BE2C (cell line): ENCODE data around the gene TNKS1BP1. TPM values are rescaled to one million over a fixed set of nuclear protein-coding genes. Genes with fewer than 3 reads are reported as not detected.

ENCODE experiments used
- DNase-seq: peaks from one replicate; pipeline ENCODE4 v3.0.0-alpha.2; 2020
- H3K27me3 ChIP-seq: fragments of 250-450 bp; sonication (Bioruptor Pico); 2 replicates; pipeline ENCODE4 v1.5.1; 2020; ENCODE audit warnings: mild to moderate bottlenecking
- H3K36me3 ChIP-seq: fragments of 250-450 bp; sonication (Bioruptor Pico); 2 replicates; pipeline ENCODE4 v1.5.1; 2020; ENCODE audit warnings: mild to moderate bottlenecking
- H3K4me1 ChIP-seq: fragments of 250-450 bp; sonication (Bioruptor Pico); 2 replicates; pipeline ENCODE4 v1.5.1; 2020
- H3K4me3 ChIP-seq: 2 replicates; pipeline ENCODE4 v1.5.1; 2011; ENCODE audit warnings: low read depth, low read length
- H3K9me3 ChIP-seq: fragments of 250-450 bp; sonication (Bioruptor Pico); 2 replicates; pipeline ENCODE4 v1.5.1; 2020
- polyA plus RNA-seq: library from polyadenylated mRNA; unstranded; fragments of >200 nt; gene quantifications from one replicate; pipeline ENCODE4 v1.2.1, GENCODE V29; 2012; ENCODE audit warnings: low read depth, missing spikeins; ENCODE audit not compliant: insufficient read length, insufficient read depth
- TF ChIP-seq, protein P1 (sequence below): IDR thresholded peaks from 2 replicates; pipeline ENCODE4 v1.5.1; 2012; ENCODE audit warnings: mild to moderate bottlenecking, low read depth, low read length

Gene TNKS1BP1, protein sequence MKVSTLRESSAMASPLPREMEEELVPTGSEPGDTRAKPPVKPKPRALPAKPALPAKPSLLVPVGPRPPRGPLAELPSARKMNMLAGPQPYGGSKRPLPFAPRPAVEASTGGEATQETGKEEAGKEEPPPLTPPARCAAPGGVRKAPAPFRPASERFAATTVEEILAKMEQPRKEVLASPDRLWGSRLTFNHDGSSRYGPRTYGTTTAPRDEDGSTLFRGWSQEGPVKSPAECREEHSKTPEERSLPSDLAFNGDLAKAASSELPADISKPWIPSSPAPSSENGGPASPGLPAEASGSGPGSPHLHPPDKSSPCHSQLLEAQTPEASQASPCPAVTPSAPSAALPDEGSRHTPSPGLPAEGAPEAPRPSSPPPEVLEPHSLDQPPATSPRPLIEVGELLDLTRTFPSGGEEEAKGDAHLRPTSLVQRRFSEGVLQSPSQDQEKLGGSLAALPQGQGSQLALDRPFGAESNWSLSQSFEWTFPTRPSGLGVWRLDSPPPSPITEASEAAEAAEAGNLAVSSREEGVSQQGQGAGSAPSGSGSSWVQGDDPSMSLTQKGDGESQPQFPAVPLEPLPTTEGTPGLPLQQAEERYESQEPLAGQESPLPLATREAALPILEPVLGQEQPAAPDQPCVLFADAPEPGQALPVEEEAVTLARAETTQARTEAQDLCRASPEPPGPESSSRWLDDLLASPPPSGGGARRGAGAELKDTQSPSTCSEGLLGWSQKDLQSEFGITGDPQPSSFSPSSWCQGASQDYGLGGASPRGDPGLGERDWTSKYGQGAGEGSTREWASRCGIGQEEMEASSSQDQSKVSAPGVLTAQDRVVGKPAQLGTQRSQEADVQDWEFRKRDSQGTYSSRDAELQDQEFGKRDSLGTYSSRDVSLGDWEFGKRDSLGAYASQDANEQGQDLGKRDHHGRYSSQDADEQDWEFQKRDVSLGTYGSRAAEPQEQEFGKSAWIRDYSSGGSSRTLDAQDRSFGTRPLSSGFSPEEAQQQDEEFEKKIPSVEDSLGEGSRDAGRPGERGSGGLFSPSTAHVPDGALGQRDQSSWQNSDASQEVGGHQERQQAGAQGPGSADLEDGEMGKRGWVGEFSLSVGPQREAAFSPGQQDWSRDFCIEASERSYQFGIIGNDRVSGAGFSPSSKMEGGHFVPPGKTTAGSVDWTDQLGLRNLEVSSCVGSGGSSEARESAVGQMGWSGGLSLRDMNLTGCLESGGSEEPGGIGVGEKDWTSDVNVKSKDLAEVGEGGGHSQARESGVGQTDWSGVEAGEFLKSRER (N-terminal part only)
- 85.1 TPM for polyA plus RNA-seq

DNA sequence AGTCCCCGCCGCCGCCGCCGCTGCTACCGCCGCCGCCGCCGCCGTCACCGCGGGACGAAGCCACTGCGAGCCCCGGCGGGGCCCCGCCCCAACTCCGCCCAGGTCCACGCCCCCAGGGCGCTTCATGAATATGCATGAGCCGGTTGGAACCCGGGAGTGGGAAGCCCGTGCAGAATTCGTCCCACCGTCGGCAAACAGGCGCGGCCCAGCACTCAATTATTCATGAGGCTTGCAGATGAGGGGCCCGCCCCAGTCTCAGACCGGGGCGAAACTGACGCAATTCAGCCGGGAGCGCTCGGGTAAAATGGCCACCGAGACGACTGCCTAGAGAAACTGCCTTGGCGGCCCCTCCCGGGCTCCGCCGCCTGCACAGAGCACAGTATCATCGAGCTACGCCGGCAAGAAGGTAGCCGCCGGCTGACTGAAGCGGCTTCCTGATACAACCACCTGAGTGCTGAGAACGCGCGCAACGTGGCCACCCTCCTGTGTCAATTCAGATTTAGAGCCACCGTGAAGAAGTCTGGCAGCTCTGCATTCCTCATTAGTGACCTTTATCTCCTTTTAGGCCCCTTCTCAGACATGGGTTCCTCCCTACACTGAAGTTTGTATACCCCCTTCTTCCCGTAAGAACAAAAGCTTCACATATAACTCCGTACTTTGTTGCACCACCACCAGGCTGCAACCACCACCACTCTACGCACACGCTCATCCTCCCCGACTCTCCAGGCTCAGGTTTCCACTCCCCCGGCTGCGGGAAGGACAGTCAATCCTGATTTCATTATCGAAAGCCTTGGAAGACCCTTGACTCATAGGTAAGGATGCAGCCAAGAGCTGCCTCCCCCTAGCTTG, at the start of gene TNKS1BP1:
TNKS1BP1 (minus strand) TSS at position 67 of the 849 bp plus-strand sequence. CDS start 3,067 bp downstream, outside the sequence.
- TF ChIP-seq, protein P1, sequence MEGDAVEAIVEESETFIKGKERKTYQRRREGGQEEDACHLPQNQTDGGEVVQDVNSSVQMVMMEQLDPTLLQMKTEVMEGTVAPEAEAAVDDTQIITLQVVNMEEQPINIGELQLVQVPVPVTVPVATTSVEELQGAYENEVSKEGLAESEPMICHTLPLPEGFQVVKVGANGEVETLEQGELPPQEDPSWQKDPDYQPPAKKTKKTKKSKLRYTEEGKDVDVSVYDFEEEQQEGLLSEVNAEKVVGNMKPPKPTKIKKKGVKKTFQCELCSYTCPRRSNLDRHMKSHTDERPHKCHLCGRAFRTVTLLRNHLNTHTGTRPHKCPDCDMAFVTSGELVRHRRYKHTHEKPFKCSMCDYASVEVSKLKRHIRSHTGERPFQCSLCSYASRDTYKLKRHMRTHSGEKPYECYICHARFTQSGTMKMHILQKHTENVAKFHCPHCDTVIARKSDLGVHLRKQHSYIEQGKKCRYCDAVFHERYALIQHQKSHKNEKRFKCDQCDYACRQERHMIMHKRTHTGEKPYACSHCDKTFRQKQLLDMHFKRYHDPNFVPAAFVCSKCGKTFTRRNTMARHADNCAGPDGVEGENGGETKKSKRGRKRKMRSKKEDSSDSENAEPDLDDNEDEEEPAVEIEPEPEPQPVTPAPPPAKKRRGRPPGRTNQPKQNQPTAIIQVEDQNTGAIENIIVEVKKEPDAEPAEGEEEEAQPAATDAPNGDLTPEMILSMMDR = no peak
- Histone ChIP-seq H3K27me3 (no peaks in the 10 kb centered on the region), H3K4me3 (peak within 1 kb of the TSS; percentile 73), H3K4me1 (peaks cover 8% of the 10 kb centered on the region; the same call in 1 of the 2 replicates), H3K9me3 (no peaks in the 10 kb centered on the region), H3K36me3 (peaks cover 35% of the 10 kb centered on the region)
- DNase-seq = peak; percentile 92

DNA sequence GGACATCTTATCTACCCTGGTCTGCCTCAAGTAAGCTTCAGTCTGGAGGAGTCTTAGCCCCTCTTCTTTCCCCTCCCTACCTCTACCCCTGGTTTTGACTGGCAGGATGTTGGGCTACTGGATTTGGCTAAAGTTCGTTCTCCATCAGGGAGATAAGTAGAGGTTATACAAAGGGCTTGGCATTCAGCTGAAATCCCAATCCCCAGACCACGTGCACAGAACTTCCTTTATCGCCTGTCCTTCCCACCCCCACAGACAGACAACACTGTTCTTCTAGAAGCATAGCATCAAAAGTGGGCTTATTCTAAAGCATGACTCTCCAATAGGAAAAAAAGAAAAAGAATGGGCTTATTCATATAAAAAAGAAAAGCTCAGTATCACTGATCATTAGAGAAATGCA, 48.4 kb upstream of the TNKS1BP1 start:
- Histone ChIP-seq H3K27me3 (no peaks in the 10 kb centered on the region), H3K4me3 (no peak overlapping the region), H3K9me3 (no peaks in the 10 kb centered on the region), H3K4me1 (no peaks in the 10 kb centered on the region), H3K36me3 (no peaks in the 10 kb centered on the region)
- TF ChIP-seq, protein P1 = no peak
- DNase-seq = no peak

DNA sequence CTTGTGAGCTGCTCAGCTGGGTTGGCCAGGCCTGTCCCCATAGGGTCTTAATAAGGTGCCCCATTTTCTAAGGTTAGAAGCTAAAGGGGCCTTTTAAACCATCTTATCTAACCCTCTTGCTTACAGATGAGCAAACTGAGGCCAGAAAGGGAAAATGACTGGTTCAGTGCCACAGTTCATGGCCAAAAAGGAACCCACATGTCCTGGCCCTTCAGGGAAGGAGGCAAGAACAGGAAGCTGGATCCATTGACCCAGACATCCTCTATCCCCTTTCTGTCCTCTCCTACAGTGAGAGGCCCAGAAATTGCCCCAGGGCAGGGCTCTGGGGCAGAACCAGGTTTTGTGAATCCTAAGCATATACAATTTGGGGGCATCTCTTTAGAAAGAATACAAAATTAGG, 46.2 kb upstream of the TNKS1BP1 start:
- no peak for DNase-seq
- H3K27me3 ChIP-seq = no peaks in the 10 kb centered on the region
- no peak overlapping the region for H3K4me3 ChIP-seq
- no peaks in the 10 kb centered on the region for H3K4me1 ChIP-seq
- no peaks in the 10 kb centered on the region for H3K36me3 ChIP-seq
- H3K9me3 ChIP-seq = no peaks in the 10 kb centered on the region
- TF ChIP-seq, protein P1 = no peak

DNA sequence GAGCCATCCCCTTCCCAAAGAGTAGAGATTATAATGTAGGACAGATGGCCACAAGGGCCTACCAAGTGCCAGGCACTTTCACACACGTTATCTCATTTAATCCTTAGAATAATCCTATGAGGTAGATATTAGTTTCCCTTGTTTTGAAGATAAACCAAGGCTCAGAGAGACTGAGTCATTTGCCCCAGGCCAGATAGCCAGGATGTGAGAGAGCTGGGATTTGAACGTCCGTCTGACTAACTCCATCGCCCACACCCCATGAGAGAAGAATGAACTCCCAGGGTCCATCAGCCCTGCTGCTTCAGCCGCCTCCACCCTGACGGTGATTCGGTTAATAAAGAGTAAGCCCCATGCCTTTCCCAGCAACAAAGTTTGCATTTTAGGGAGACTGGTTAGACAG, 45.5 kb upstream of the TNKS1BP1 start:
- H3K4me3 ChIP-seq = no peak overlapping the region
- TF ChIP-seq, protein P1 = no peak
- H3K9me3 ChIP-seq = no peaks in the 10 kb centered on the region
- no peak for DNase-seq
- H3K27me3 ChIP-seq = no peaks in the 10 kb centered on the region
- H3K4me1 ChIP-seq = no peaks in the 10 kb centered on the region
- H3K36me3 ChIP-seq = no peaks in the 10 kb centered on the region

DNA sequence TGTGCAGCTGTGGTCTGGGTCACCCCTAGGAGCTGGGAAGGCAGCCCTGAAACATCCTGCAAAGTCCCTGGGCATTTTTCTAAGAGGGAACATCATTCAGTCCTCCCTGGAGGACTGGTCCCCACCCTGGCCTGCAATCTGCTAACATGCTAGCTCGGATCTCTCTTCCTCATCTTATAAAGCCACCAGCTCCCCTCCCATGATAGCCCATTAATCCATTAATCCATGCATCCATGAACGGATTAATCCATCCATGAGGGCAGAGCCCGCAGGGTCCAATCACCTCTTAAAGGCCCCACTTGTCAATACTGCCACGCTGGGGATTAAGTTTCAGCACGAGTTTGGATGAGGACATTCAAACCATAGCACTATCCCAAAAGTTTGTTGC, 44.1 kb upstream of the TNKS1BP1 start:
- no peaks in the 10 kb centered on the region for H3K9me3 ChIP-seq
- H3K4me1 ChIP-seq = no peaks in the 10 kb centered on the region
- H3K4me3 ChIP-seq = no peak overlapping the region
- DNase-seq = no peak
- no peaks in the 10 kb centered on the region for H3K36me3 ChIP-seq
- H3K27me3 ChIP-seq = no peaks in the 10 kb centered on the region
- TF ChIP-seq, protein P1 = no peak
